ENCODE results near the gene SMU1. TPM values are rescaled to one million over a fixed set of nuclear protein-coding genes. Genes with fewer than 3 reads are reported as not detected.

SMU1 gene
- total RNA-seq = 29.0 and 33.6 TPM in 2 replicates

GRCh38 chr9:33076046-33077004 lies at the start of gene SMU1:
TSS of gene SMU1 (minus strand) at chr9:33076674. CDS start at chr9:33076608, 66 bp downstream.

GRCh38 chr9:33024966-33025571 lies 51.4 kb downstream of the SMU1 start, which contains the start of gene DNAJA1:
TSS of gene DNAJA1 (plus strand) at chr9:33025273. CDS start at chr9:33026485, 1,212 bp downstream.

Other genes with a start within 250 kb of the SMU1 start
- 33.9 and 43.7 TPM in 2 replicates for gene APTX, start 75.0 kb downstream of the SMU1 start, total RNA-seq
- gene DNAJA1, start 51.4 kb downstream of the SMU1 start, total RNA-seq = 93.2 and 120 TPM in 2 replicates
- gene B4GALT1, start 90.7 kb upstream of the SMU1 start, total RNA-seq = 115 and 124 TPM in 2 replicates
- gene SPINK4, start 163.5 kb upstream of the SMU1 start, total RNA-seq = not detected in 2 replicates
- gene BAG1, start 188.0 kb upstream of the SMU1 start, total RNA-seq = 12.8 and 13.9 TPM in 2 replicates
- 149 and 157 TPM in 2 replicates for gene CHMP5, start 188.4 kb upstream of the SMU1 start, total RNA-seq
- 22.0 and 32.8 TPM in 2 replicates for gene NFX1, start 213.8 kb upstream of the SMU1 start, total RNA-seq

Measured in smooth muscle cell of the umbilical artery (primary cell).